D721Med (cell line): ENCODE data around the gene OR2Z1.

ENCODE experiments used
- DNase-seq: peaks from one replicate; pipeline ENCODE4 v3.0.0; 2011; ENCODE audit warnings: low spot score; ENCODE audit not compliant: insufficient read length
- FAIRE-seq: peaks from 2 replicates; lab custom pipeline; 2011; peaks lifted over from hg19 to GRCh38; lab: Jason Lieb, UNC
- CTCF ChIP-seq: IDR thresholded peaks from 2 replicates; pipeline ENCODE4 v1.5.1; 2012; ENCODE audit warnings: mild to moderate bottlenecking, control low read depth; ENCODE audit not compliant: insufficient read depth; ENCODE audit errors: missing control alignments

The OR2Z1 gene

DNA sequence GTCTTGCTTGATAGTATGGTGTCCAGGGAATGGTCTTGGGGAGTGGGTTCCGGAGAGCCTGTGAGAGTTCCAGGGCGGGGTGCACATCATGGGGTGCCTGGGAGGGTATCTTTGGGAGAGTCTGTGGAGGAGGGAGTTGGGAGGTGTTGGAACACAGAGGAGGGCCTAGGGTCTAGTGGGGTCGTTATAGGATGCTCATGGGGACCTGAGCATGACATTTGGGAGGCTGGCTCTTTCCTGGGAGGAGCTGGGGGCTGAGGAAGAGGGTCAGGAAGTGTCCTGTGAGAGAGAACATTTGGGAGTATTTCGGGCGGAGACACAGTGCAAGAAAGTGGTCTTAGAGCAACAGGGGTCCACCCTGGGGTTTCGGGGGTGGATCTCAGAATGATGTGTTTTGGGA lies 25.5 kb upstream of the OR2Z1 start:
- no peak for DNase-seq
- no peak for FAIRE-seq
- TF ChIP-seq CTCF, result no peak

- DNase-seq (no peak), FAIRE-seq (no peak)
- no peak for TF ChIP-seq CTCF
These were observed 24.4 kb upstream of the OR2Z1 start for GRCh38 chr19:8696993-8697392.

GRCh38 chr19:8697671-8698432 lies 23.6 kb upstream of the OR2Z1 start:
- no peak for FAIRE-seq
- no peak for DNase-seq
- peak; percentile 35 for TF ChIP-seq CTCF

DNA sequence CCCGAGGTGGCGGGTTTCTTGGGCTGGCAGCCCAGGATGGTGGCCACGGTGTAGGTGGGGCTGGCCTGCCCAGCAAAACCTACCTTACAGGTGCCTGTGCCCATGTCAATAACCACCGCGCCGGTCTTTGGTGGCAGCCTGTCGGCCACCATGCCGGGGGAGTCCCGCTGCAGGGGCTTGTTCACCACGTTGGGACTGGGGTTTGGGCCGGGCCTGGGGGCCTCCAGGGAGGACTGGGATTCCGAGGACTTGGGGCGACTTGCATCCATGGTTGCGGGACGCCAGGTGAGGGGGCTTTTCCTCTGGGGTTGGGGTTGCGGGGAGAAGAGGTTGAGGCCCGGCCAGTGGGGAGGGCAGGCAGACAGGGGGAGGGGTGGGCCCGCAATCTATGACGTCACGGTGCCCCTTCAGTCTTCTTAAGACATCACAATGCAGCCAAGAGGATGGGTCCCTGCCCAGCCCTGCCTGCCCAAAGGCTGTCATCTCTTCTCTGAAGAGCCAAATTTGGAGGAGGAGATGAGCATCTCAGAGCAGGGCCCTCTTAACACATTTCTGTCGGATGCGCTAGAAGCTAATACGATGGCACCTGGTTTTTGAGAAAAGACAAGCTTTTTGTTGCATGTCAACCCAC lies 22.9 kb upstream of the OR2Z1 start, which contains the start of gene ACTL9:
Gene ACTL9 (minus strand): TSS at position 363 of the 631 bp plus-strand sequence. CDS start 94 bp downstream, at position 269.
- no peak for TF ChIP-seq CTCF
- DNase-seq, result no peak
- FAIRE-seq, result no peak

- DNase-seq, result no peak
- no peak for FAIRE-seq
- TF ChIP-seq CTCF, result no peak
These were observed 21.5 kb upstream of the OR2Z1 start for GRCh38 chr19:8699908-8700307.

DNA sequence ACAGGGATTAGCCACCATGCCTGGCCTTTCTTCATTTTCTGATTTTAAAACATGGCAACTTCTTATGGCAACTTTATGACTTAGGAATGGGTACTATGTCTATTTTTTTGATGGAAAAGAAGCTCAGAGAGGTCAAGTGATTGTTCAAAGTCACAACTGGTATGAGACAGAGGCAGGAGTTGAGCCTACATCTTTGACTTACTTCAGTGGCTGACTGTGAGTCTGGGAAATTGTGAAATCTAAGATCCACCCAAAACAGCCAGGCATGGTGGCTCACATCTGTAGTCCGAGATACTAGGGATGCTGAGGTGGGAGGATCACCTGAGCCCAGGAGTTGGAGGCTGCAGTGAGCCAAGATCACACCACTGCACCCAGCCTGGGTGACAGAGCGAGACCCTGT lies 20.5 kb upstream of the OR2Z1 start:
- TF ChIP-seq CTCF, result no peak
- DNase-seq, result no peak

DNA sequence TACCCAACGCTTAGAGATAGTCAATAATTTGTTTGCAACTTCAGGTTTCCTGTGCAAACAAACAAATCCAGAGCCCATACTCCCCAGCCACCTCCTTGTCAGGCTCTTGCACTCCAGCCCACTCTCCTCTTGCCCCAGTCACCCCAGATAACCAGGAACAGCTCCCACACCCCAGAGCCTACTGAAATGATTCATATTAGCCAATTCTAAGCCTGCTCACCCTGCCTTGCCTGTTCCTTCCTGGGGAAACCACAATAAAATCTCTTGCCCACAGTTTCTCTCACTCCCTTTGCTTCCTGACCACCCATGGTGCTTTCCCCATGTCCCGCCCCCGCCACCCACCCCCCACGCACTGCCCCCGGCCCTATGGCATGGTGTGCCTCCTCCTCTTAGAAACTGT lies 19.1 kb upstream of the OR2Z1 start:
- DNase-seq (no peak), FAIRE-seq (no peak)
- no peak for TF ChIP-seq CTCF

More for the DNA sequence above, 20.5 kb upstream of the OR2Z1 start:
- FAIRE-seq, result no peak
